ENCODE measurements around the gene SORCS2. TPM values are rescaled to one million over a fixed set of nuclear protein-coding genes. Genes with fewer than 3 reads are reported as not detected.

Gene SORCS2
- total and polyA plus RNA-seq, 2 of the 4 experiments (the other 2 are of a cell fraction) = 0.36 to 0.62 TPM

- no TSS peak for BruUV-seq (replicated peaks)
- H3K4me1 ChIP-seq (ENCODE audit: control insufficient read depth, insufficient read depth, low read length) = no peaks in the 10 kb centered on the region
- H3K14ac ChIP-seq (replicated peaks; ENCODE audit: low read depth, low read length) = no peak overlapping the region
- no peak overlapping the region for H3K56ac ChIP-seq (ENCODE audit: extremely low read depth, insufficient read depth, low read length)
- no peaks in the 10 kb centered on the region for H4K20me1 ChIP-seq (ENCODE audit: insufficient read depth, low read length)
- no peak overlapping the region for H2AK5ac ChIP-seq (ENCODE audit: low read depth, low read length)
- no peak overlapping the region for H2BK20ac ChIP-seq (ENCODE audit: low read depth, low read length)
- no peak overlapping the region for H4K8ac ChIP-seq (ENCODE audit: low read depth in 2 of 2, low read length in 2 of 2)
- no peaks in the 10 kb centered on the region for H3K79me1 ChIP-seq (ENCODE audit: low read depth in 1 of 2, low read length in 2 of 2)
- H3K27ac ChIP-seq (ENCODE audit: insufficient read depth, low read length) = no peak overlapping the region
- H3K18ac ChIP-seq (ENCODE audit: low read depth, low read length) = no peak overlapping the region
- H3K23ac ChIP-seq (ENCODE audit: low read depth, low read length) = no peak overlapping the region
- ATAC-seq (ENCODE audit: low read depth) = no peak
- no peak overlapping the region for H2BK15ac ChIP-seq (ENCODE audit: low read depth, low read length)
- H3K9me1 ChIP-seq (ENCODE audit: insufficient read depth, low read length) = no peaks in the 10 kb centered on the region
- TF ChIP-seq MAFK (IDR thresholded peaks at IDR 0.05; ENCODE audit: low read depth, low read length) (no peak), MAZ (IDR thresholded peaks at IDR 0.05; ENCODE audit: borderline replicate concordance, low read depth, low read length) (no peak), CTCF (conservative IDR thresholded peaks at IDR 0.05; ENCODE audit: low read depth, low read length) (no peak), SMC3 (IDR thresholded peaks at IDR 0.05; ENCODE audit: low read depth, low read length) (no peak), FOS (IDR thresholded peaks at IDR 0.05; ENCODE audit: low read depth, low read length) (no peak), RCOR1 (IDR thresholded peaks at IDR 0.05; ENCODE audit: insufficient replicate concordance, low read length) (no peak), RFX5 (IDR thresholded peaks at IDR 0.05; ENCODE audit: low read depth, low read length) (no peak), ELK1 (IDR thresholded peaks at IDR 0.05; ENCODE audit: borderline replicate concordance, low read depth, low read length) (no peak), CHD1 (IDR thresholded peaks at IDR 0.05; ENCODE audit: low read depth, low read length) (no peak), RAD21 (IDR thresholded peaks at IDR 0.05; ENCODE audit: low read length) (no peak), USF2 (IDR thresholded peaks at IDR 0.05; ENCODE audit: low read depth, low read length) (no peak), CEBPB (IDR thresholded peaks at IDR 0.05; ENCODE audit: low read depth, low read length) (no peak), POLR2A (IDR thresholded peaks at IDR 0.05; ENCODE audit: low read depth, low read length) (no peak), NFE2L2 (IDR thresholded peaks at IDR 0.05; ENCODE audit: low read depth, low read length) (no peak), MXI1 (IDR thresholded peaks at IDR 0.05; ENCODE audit: borderline replicate concordance, low read depth, low read length) (no peak)
- H3K9me3 ChIP-seq (ENCODE audit: control insufficient read depth, insufficient read depth, low read length) = peaks cover 1% of the 10 kb centered on the region; the same call in 1 of the 2 replicates
- ChIA-PET CTCF (no interaction called here), POLR2A (ENCODE audit: unreplicated experiment) (no interaction called here)
- H3K36me3 ChIP-seq (ENCODE audit: control insufficient read depth, insufficient read depth, low read length) = no peaks in the 10 kb centered on the region
- H2BK5ac ChIP-seq (ENCODE audit: low read depth, low read length, poor library complexity, severe bottlenecking) = peak overlapping the region; percentile 48
- no peak overlapping the region for H3K9ac ChIP-seq (ENCODE audit: low read depth, low read length)
- no peak overlapping the region for H2BK120ac ChIP-seq (ENCODE audit: low read depth, low read length)
- no peak overlapping the region for H3K4me3 ChIP-seq (ENCODE audit: insufficient read depth, low read depth, low read length)
- intact Hi-C loops (cut with micrococcal nuclease) (no loop called here), dilution Hi-C loops (cut with HindIII; ENCODE audit: low sequenced_read_pairs, unreplicated experiment) (no loop called here), in situ Hi-C loops (cut with MboI; ENCODE audit: low sequenced_read_pairs) (no loop called here)
- no peak overlapping the region for H3K4ac ChIP-seq (ENCODE audit: low read depth, low read length)
- H4K91ac ChIP-seq (ENCODE audit: insufficient read depth, low read depth, low read length) = no peak overlapping the region
- no peak overlapping the region for H3K4me2 ChIP-seq (ENCODE audit: low read depth, low read length)
- H3K27me3 ChIP-seq (ENCODE audit: control insufficient read depth, insufficient read depth, low read length) = peaks cover 29% of the 10 kb centered on the region
- DNase-seq = no peak
- no peak overlapping the region for H2AFZ ChIP-seq (replicated peaks; ENCODE audit: low read length, poor library complexity)
- no peak overlapping the region for H2AK9ac ChIP-seq (replicated peaks; ENCODE audit: low read depth, low read length, poor library complexity)
- WGBS, 2 experiments (ENCODE audit: extremely low coverage in 2 of 2, insufficient read length in 1 of 2) = 54 to 100% methylated on average over 1 of the region's 1 CpG
- H4K5ac ChIP-seq (ENCODE audit: low read depth, low read length) = no peak overlapping the region
Measured at GRCh38 chr4:7614350-7614949, 422.1 kb downstream of the SORCS2 start.
